ENCODE results near the gene SLFNL1.

SLFNL1 gene

DNA sequence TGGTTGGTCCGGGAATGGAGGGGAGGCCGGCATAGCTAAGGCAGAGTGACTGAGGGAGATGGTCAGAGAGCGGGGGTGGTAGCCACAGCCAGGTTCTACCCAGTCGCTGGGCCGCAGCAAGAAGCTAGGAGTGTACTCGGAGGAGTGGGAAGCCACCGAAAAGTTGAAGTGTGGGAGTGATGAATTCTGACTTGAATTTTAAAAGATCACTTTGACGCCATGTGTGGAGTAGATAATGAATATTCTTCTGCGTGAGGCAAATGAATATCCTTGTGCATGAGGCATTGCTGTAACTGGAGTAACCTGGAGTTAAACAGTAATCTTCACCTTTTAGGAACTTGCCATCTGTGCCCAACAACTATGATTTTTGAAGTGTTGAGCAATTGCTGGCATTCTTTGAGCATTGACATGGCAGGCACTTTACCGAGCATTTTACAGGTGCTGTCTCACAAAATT lies 35.2 kb downstream of the SLFNL1 start:
- TF ChIP-seq ZNF384 (IDR thresholded peaks at IDR 0.05) (no peak), TARDBP (IDR thresholded peaks at IDR 0.05) (no peak), ELF4 (IDR thresholded peaks at IDR 0.05) (no peak), L3MBTL2 (conservative IDR thresholded peaks at IDR 0.05) (no peak), ARNT (IDR thresholded peaks at IDR 0.05) (no peak), CTBP1 (IDR thresholded peaks at IDR 0.05; ENCODE audit: borderline replicate concordance) (no peak), SUZ12 (IDR thresholded peaks at IDR 0.05) (no peak), FOXM1 (IDR thresholded peaks at IDR 0.05; ENCODE audit: borderline replicate concordance) (no peak), SP1 (IDR thresholded peaks at IDR 0.05) (no peak), NFRKB (IDR thresholded peaks at IDR 0.05) (no peak), FOXK2 (IDR thresholded peaks at IDR 0.05) (no peak), BHLHE40 (IDR thresholded peaks at IDR 0.05; ENCODE audit: borderline replicate concordance) (no peak), FOXA1 (IDR thresholded peaks at IDR 0.05) (no peak), HDGF (IDR thresholded peaks at IDR 0.05; ENCODE audit: borderline replicate concordance) (no peak), LEF1 (IDR thresholded peaks at IDR 0.05; ENCODE audit: borderline replicate concordance) (no peak)
- TF ChIP-seq, protein P1, sequence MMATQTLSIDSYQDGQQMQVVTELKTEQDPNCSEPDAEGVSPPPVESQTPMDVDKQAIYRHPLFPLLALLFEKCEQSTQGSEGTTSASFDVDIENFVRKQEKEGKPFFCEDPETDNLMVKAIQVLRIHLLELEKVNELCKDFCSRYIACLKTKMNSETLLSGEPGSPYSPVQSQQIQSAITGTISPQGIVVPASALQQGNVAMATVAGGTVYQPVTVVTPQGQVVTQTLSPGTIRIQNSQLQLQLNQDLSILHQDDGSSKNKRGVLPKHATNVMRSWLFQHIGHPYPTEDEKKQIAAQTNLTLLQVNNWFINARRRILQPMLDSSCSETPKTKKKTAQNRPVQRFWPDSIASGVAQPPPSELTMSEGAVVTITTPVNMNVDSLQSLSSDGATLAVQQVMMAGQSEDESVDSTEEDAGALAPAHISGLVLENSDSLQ (IDR thresholded peaks at IDR 0.05), result no peak
- ChIA-PET CTCF (no interaction called here), POLR2A (no interaction called here)
- no peak for DNase-seq (ENCODE audit: extremely low spot score)

DNA sequence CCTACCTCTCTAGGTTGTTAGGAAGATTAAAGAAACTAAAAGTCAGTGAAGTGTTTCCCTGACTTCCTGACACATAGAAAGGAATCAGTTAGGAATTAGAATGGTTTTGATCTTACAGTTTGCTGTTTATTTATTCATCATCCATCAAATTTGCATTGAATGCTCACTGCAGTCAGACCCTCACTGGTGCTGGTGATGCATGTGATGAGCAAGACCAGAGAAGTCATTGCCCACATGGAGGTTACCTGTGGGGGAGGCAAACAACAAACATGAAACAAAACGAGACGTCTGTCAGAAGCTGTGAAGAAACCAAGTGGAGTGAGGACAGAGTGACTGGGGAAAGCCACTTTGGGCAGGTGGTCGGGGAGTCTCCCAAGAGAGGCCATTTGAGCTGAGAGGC lies 35.6 kb downstream of the SLFNL1 start:
- TF ChIP-seq, protein P1 (IDR thresholded peaks at IDR 0.05), result no peak
- TF ChIP-seq TARDBP (IDR thresholded peaks at IDR 0.05) (no peak), SUZ12 (IDR thresholded peaks at IDR 0.05) (no peak), CTBP1 (IDR thresholded peaks at IDR 0.05; ENCODE audit: borderline replicate concordance) (no peak), HDGF (IDR thresholded peaks at IDR 0.05; ENCODE audit: borderline replicate concordance) (no peak), NFRKB (IDR thresholded peaks at IDR 0.05) (no peak), BHLHE40 (IDR thresholded peaks at IDR 0.05; ENCODE audit: borderline replicate concordance) (no peak), ZNF384 (IDR thresholded peaks at IDR 0.05) (no peak), ELF4 (IDR thresholded peaks at IDR 0.05) (no peak), L3MBTL2 (conservative IDR thresholded peaks at IDR 0.05) (no peak), ARNT (IDR thresholded peaks at IDR 0.05) (no peak), FOXA1 (IDR thresholded peaks at IDR 0.05) (no peak), LEF1 (IDR thresholded peaks at IDR 0.05; ENCODE audit: borderline replicate concordance) (no peak), FOXK2 (IDR thresholded peaks at IDR 0.05) (no peak), FOXM1 (IDR thresholded peaks at IDR 0.05; ENCODE audit: borderline replicate concordance) (no peak), SP1 (IDR thresholded peaks at IDR 0.05) (no peak)
- ChIA-PET CTCF (no interaction called here), POLR2A (no interaction called here)
- no peak for DNase-seq (ENCODE audit: extremely low spot score)

DNA sequence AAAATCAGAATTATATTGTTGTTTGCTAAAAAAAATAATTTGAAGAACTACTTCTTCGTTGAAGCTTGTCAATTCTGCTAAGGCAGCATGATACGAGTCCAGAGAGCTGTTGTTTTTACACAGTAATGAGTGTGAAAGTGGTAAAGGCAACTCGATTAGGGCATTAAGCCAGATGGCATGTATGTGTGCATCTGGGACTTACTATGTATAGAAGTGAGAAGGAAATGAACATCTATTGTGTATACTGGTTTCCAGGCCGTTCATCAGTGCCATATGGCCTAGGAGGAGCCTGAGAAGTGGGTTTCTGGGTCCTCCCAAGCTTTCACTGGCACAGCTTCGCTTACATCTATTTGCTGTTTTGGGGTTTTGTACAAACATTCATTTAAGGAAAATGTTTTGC lies 36.4 kb downstream of the SLFNL1 start:
- no peak for DNase-seq (ENCODE audit: extremely low spot score)
- CTCF ChIA-PET, result no interaction called here
- POLR2A ChIA-PET, result no interaction called here
- TF ChIP-seq FOXK2 (IDR thresholded peaks at IDR 0.05), result no peak
- no peak for TF ChIP-seq ELF4 (IDR thresholded peaks at IDR 0.05)
- TF ChIP-seq SP1 (IDR thresholded peaks at IDR 0.05), result no peak
- TF ChIP-seq CTBP1 (IDR thresholded peaks at IDR 0.05; ENCODE audit: borderline replicate concordance), result no peak

DNA sequence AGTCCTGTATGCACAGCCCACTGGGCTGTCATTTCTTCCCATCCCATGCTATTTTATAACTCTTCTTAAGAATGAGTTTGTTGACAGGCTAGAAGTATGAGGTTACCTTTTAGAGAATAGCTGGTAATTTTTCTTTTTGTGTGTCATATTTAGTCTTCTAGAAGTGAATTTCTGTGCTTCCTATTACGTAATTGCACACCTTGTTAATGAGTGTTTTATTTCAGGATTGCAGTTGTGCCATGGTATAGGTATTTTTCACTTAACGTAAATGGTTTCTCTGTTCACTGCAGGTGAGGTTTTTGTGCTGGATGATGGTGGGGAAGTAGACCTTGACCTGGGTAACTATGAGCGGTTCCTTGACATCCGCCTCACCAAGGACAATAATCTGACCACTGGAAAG lies 37.0 kb downstream of the SLFNL1 start:
- POLR2A ChIA-PET, result no interaction called here
- no peak for DNase-seq (ENCODE audit: extremely low spot score)
- TF ChIP-seq BHLHE40 (IDR thresholded peaks at IDR 0.05; ENCODE audit: borderline replicate concordance), result no peak
- CTCF ChIA-PET, result interaction anchor here (0.7 kb wide), 1 partner anchor 352 kb away, joined by 3 read pairs; no protein-coding TSS in a partner anchor

DNA sequence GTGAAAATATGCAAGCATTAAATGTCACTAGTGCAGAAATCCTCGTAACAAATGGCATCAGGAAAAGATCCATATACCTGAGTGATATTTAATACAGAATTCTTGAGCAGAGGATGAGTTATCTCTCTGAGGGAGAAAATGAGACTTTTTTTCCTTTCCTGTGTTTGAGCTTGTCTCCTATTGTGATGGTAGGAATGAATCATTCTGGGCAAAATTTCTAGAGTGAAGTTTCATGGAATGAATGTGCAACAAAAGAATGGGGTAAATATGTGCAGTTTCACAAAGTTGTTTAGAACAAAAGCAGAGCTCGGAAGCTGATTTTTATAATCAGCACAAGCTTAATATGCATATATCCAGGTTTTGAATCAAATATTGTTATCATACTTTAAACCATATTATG lies 37.5 kb downstream of the SLFNL1 start:
- CTCF ChIA-PET, result interaction anchor here (0.7 kb wide), 1 partner anchor 351 kb away, joined by 3 read pairs; no protein-coding TSS in a partner anchor
- no peak for DNase-seq (ENCODE audit: extremely low spot score)
- POLR2A ChIA-PET, result no interaction called here
- TF ChIP-seq ZNF384 (IDR thresholded peaks at IDR 0.05) (no peak), BHLHE40 (IDR thresholded peaks at IDR 0.05; ENCODE audit: borderline replicate concordance) (no peak), FOXK2 (IDR thresholded peaks at IDR 0.05) (no peak), FOXA1 (IDR thresholded peaks at IDR 0.05) (no peak), HDGF (IDR thresholded peaks at IDR 0.05; ENCODE audit: borderline replicate concordance) (no peak), SP1 (IDR thresholded peaks at IDR 0.05) (no peak), FOXM1 (IDR thresholded peaks at IDR 0.05; ENCODE audit: borderline replicate concordance) (no peak), NFRKB (IDR thresholded peaks at IDR 0.05) (no peak), LEF1 (IDR thresholded peaks at IDR 0.05; ENCODE audit: borderline replicate concordance) (no peak), SUZ12 (IDR thresholded peaks at IDR 0.05) (no peak), CTBP1 (IDR thresholded peaks at IDR 0.05; ENCODE audit: borderline replicate concordance) (no peak), ARNT (IDR thresholded peaks at IDR 0.05) (no peak), TARDBP (IDR thresholded peaks at IDR 0.05) (no peak), ELF4 (IDR thresholded peaks at IDR 0.05) (no peak)
- TF ChIP-seq, protein P1 (IDR thresholded peaks at IDR 0.05), result no peak

DNA sequence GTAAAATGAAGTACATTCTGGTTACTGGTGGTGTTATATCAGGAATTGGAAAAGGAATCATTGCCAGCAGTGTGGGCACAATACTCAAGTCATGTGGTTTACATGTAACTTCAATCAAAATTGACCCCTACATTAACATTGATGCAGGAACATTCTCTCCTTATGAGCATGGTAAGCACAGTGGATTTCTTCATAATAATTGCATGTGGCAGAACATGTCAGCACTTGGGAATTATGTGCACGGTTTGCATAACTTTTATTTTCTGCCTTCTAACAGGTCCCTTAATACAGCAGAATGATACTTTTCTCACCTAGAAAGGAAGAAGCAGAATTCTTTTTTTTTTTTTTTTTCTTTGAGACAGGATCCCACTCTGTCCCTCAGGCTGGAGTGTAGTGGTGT lies 38.2 kb downstream of the SLFNL1 start:
- TF ChIP-seq SUZ12 (IDR thresholded peaks at IDR 0.05) (no peak), FOXK2 (IDR thresholded peaks at IDR 0.05) (no peak), L3MBTL2 (conservative IDR thresholded peaks at IDR 0.05) (no peak), ARNT (IDR thresholded peaks at IDR 0.05) (no peak)
- TF ChIP-seq, protein P1 (IDR thresholded peaks at IDR 0.05), result no peak
- ChIA-PET POLR2A (no interaction called here), CTCF (no interaction called here)
- DNase-seq (ENCODE audit: extremely low spot score), result no peak

All from HEK293T (cell line).